Epithelial cell of proximal tubule (primary cell): ENCODE data around the gene PGAM2. TPM values are rescaled to one million over a fixed set of nuclear protein-coding genes. Genes with fewer than 3 reads are reported as not detected.
A peak's percentile ranks its signal among the peaks of the same experiment; 100 is the strongest.

ENCODE experiments used
- DNase-seq: peaks from one replicate; pipeline ENCODE4 v3.0.0-alpha.2; 2011; ENCODE audit warnings: low read depth
- H3K4me3 ChIP-seq: 2 replicates; pipeline ENCODE4 v1.5.1; 2011; ENCODE audit warnings: low read depth, mild to moderate bottlenecking, low read length
- total RNA-seq: library from RNA; depleted of rRNA; stranded (reverse); fragments of >200 nt; gene quantifications from 2 replicates; pipeline ENCODE4 v1.2.3, GENCODE V29; 2015
- TF ChIP-seq, protein P1 (sequence below): conservative IDR thresholded peaks from 2 replicates; pipeline ENCODE4 v1.5.1; 2012; ENCODE audit warnings: low read depth, mild to moderate bottlenecking, low read length

Gene PGAM2
- total RNA-seq, 1 donor from 2014 or later: not detected

DNA sequence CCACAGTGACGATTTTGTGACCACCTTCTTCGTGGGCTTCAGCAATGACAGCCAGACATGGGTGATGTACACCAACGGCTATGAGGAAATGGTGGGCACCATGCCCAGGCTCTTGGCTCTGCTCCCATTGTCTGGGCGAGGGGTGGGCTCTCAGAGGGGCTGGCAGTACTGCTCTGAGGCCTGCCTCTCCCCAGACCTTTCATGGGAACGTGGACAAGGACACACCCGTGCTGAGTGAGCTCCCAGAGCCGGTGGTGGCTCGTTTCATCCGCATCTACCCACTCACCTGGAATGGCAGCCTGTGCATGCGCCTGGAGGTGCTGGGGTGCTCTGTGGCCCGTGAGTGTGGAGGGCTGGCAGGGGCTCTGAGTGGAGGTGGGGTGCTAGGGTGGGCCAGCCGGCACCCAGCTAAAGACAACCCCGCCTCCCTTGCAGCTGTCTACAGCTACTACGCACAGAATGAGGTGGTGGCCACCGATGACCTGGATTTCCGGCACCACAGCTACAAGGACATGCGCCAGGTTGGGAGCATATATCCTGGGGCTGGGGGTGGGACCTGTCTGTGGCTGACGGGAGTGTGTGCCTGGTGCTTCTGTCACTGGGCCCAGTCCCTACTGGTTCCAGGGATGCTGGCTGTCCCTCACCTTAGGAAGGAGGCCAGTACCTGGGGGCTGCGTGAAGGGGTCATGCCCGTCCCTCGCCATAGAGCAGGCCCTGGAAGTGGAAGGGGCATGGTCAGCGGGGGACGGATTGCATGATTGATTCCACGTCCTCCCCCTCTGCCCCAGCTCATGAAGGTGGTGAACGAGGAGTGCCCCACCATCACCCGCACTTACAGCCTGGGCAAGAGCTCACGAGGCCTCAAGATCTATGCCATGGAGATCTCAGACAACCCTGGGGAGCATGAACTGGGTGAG lies 45.6 kb upstream of the PGAM2 start:
- TF ChIP-seq, protein P1, sequence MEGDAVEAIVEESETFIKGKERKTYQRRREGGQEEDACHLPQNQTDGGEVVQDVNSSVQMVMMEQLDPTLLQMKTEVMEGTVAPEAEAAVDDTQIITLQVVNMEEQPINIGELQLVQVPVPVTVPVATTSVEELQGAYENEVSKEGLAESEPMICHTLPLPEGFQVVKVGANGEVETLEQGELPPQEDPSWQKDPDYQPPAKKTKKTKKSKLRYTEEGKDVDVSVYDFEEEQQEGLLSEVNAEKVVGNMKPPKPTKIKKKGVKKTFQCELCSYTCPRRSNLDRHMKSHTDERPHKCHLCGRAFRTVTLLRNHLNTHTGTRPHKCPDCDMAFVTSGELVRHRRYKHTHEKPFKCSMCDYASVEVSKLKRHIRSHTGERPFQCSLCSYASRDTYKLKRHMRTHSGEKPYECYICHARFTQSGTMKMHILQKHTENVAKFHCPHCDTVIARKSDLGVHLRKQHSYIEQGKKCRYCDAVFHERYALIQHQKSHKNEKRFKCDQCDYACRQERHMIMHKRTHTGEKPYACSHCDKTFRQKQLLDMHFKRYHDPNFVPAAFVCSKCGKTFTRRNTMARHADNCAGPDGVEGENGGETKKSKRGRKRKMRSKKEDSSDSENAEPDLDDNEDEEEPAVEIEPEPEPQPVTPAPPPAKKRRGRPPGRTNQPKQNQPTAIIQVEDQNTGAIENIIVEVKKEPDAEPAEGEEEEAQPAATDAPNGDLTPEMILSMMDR: no peak
- no peak for DNase-seq
- no peak overlapping the region for H3K4me3 ChIP-seq

DNA sequence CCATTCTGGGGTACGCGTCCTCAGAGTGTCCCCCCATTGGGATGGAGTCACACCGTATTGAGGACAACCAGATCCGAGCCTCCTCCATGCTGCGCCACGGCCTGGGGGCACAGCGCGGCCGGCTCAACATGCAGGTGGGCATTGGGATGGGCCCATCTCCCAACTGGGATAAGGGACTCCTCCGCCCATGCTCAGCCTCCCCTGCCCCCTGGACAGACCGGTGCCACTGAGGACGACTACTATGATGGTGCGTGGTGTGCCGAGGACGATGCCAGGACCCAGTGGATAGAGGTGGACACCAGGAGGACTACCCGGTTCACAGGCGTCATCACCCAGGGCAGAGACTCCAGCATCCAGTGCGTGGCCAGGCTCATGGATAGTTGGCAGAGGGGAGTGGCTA lies 44.6 kb upstream of the PGAM2 start:
- TF ChIP-seq, protein P1: no peak
- no peak for DNase-seq
- H3K4me3 ChIP-seq: no peak overlapping the region

DNA sequence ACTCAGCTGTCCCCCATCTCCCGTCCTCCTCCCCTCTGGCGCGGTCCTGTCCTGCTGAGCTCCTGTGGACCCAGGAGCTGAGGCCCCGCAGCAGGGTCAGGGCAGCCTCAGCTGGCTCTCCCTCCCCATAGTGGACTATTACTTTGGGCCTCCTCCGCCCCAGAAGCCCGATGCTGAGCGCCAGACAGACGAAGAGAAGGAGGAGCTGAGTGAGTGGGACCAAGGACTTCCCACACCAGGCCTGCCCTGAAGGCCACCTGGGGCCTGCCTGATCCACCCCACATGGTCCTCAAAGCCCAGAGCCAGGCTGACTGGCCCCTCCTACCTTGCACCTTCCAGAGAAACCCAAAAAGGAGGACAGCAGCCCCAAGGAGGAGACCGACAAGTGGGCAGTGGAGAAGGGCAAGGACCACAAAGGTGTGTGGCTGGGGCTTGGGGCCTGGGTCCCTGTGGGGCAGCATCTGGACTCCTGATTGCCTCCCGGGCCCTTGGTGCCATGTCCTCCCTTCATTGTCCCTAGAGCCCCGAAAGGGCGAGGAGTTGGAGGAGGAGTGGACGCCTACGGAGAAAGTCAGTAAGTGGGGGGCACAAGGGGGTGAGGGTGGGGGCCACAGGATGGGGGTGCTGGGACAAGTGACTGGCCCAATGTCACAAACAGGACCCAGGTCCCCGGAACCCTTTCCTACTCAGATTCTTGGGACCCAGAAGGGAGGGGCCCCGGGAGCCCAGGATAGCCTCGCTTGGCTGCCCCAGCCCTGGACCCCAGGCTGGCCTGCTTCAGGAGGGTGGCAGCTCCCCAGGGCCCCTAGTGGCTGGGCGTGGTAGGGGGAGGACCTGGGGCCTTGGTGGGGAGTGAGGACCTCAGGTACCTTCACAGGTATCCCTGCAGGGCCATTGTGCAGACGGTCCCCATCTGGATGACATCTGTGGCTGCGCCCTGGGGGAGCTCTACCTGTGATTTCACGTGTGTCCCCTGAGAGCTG lies 43.7 kb upstream of the PGAM2 start:
- TF ChIP-seq, protein P1: peak; percentile 3
- no peak for DNase-seq
- no peak overlapping the region for H3K4me3 ChIP-seq

- TF ChIP-seq, protein P1: no peak
- no peak overlapping the region for H3K4me3 ChIP-seq
- DNase-seq: no peak
Observed at GRCh38 chr7:44107961-44108767, 42.8 kb upstream of the PGAM2 start.

DNA sequence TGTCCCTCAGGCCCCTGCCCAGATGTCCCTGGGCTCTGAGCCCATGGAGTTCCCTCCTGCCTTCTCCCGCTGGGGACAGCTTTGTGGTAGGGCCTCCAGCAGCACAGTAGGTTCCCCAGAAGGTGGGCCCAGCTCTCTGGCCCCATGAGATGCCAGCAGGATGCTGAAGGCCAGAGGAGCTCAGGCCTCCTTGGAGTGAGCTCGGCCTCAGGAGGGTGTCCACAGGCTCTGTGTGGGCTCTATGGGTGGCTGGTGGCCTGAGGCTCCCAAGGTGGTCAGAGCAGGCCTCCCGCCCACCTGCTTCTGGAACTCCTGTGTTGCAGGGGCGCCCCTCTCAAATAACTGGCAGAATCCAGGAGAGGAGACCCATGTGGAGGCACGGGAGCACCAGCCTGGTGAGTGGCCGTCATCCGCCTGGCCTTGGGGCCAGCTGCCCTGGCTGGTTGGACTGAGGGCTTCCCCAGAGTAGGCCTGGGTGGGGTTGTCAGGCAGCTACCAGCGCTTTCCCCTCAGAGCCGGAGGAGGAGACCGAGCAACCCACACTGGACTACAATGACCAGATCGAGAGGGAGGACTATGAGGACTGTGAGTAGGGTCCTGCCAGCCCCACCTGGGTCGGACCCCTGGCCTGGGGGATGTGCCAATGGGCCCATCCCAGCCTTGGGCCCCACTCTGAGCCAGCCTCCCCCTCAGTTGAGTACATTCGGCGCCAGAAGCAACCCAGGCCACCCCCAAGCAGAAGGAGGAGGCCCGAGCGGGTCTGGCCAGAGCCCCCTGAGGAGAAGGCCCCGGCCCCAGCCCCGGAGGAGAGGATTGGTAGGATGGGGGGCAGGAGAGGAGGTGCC lies 42.0 kb upstream of the PGAM2 start:
- TF ChIP-seq, protein P1: no peak
- DNase-seq: no peak
- no peak overlapping the region for H3K4me3 ChIP-seq
